Right lobe of liver (tissue), 6 donors: ENCODE measurements around the gene C6orf15. TPM values are rescaled to one million over a fixed set of nuclear protein-coding genes. Genes with fewer than 3 reads are reported as not detected.

Experiments used
- ATAC-seq, 4 donors: fragments of 200-7000 bp; cut with Tn5 transposase; one replicate each; pipeline ENCODE4 v1.9.1; 2020; ENCODE audit warnings: mild to moderate bottlenecking in 4 of 4, moderate library complexity in 4 of 4
- DNase-seq, 3 donors: peaks; one replicate each; pipeline ENCODE4 v3.0.0-alpha.2; 2020
- H3K27ac ChIP-seq, 3 donors: fragments of 200-600 bp; one replicate each; pipeline ENCODE4 v1.8.0; 2022
- H3K27me3 ChIP-seq, 2 donors: fragments of 200-600 bp; one replicate each; pipeline ENCODE4 v1.8.0; 2022
- H3K36me3 ChIP-seq, 4 donors: fragments of 200-600 bp; sonication (generic) in 1 of 4; one replicate each; pipeline versions ENCODE4 v1.5.1 to v1.8.0; 2017 to 2022; ENCODE audit warnings: control low read depth in 1 of 4
- H3K4me1 ChIP-seq, 4 donors: fragments of 200-600 bp; sonication (generic) in 1 of 4; one replicate each; pipeline versions ENCODE4 v1.5.1 to v1.8.0; 2017 to 2022; ENCODE audit warnings: control low read depth in 1 of 4
- H3K4me3 ChIP-seq, 3 donors: fragments of 200-600 bp; one replicate each; pipeline ENCODE4 v1.8.0; 2022
- H3K9me3 ChIP-seq, 4 donors: fragments of 200-600 bp; sonication (generic) in 1 of 4; one replicate each; pipeline versions ENCODE4 v1.5.1 to v1.8.0; 2017 to 2022; ENCODE audit warnings: control low read depth in 1 of 4
- POLR2A ChIP-seq: fragments of 450-650 bp; IDR thresholded peaks from one replicate; pipeline ENCODE4 v1.6.1; 2017; ENCODE audit warnings: antibody characterized with exemption, mild to moderate bottlenecking
- WGBS: methylation state at CpG from one replicate; pipeline ENCODE4 v1.1.6; 2018; ENCODE audit warnings: low coverage, low lambda C conversion rate; ENCODE audit not compliant: insufficient coverage; ENCODE audit errors: missing lambda C conversion rate; 5-methylcytosine and 5-hydroxymethylcytosine counted together
- intact Hi-C, 2 donors: fragments of 100-400 bp; cut with DNase I; formaldehyde crosslinking; loops; one replicate each; pipeline versions ENCODE4 v1.11.2 to v1.14.1; 2022
- total RNA-seq, 6 experiments: library from RNA; depleted of rRNA in 2 of 6; stranded (reverse); fragments of >200 nt in 2 of 6; fragmentation: NEBNext Ultra II Directional in 3 of 6; extraction: Animal tissue kit (Norgen Biotek cat#: 25700) in 3 of 6; gene quantifications; one replicate each; pipeline versions ENCODE4 v1.1.0 to v1.2.4, GENCODE V29; 2016 to 2023
- TF ChIP-seq, protein P1 (sequence below), 4 donors: fragments of 200-600 bp in 3 of 4; fragments of 450-650 bp in 1 of 4; IDR thresholded peaks; one replicate each; pipeline versions ENCODE4 v1.5.1 to v1.8.0; 2016 to 2022; ENCODE audit warnings: antibody characterized with exemption in 4 of 4, mild to moderate bottlenecking in 2 of 4
- donor health status: DM: no; HTN: yes; CAD: no.
- donor health status: DM: no; HTN: no; CAD: no.
- donor health status: DM: no; HTN: no; CAD: no.
- donor health status: DM: no; HTN: yes; CAD: no.
- donor health status: DM: no; HTN: yes; CAD: no.

Gene C6orf15
- total RNA-seq, 6 experiments from 2014 or later = not detected

- TF ChIP-seq, protein P1, sequence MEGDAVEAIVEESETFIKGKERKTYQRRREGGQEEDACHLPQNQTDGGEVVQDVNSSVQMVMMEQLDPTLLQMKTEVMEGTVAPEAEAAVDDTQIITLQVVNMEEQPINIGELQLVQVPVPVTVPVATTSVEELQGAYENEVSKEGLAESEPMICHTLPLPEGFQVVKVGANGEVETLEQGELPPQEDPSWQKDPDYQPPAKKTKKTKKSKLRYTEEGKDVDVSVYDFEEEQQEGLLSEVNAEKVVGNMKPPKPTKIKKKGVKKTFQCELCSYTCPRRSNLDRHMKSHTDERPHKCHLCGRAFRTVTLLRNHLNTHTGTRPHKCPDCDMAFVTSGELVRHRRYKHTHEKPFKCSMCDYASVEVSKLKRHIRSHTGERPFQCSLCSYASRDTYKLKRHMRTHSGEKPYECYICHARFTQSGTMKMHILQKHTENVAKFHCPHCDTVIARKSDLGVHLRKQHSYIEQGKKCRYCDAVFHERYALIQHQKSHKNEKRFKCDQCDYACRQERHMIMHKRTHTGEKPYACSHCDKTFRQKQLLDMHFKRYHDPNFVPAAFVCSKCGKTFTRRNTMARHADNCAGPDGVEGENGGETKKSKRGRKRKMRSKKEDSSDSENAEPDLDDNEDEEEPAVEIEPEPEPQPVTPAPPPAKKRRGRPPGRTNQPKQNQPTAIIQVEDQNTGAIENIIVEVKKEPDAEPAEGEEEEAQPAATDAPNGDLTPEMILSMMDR (IDR thresholded peaks at IDR 0.05) = no peak
- no peak for TF ChIP-seq POLR2A
- H3K4me1 ChIP-seq = no peaks in the 10 kb centered on the region
- intact Hi-C loops = no loop called here
- no peak overlapping the region for H3K4me3 ChIP-seq
- H3K36me3 ChIP-seq = no peaks in the 10 kb centered on the region
- ATAC-seq (no peak), DNase-seq (no peak)
- no peaks in the 10 kb centered on the region for H3K27me3 ChIP-seq
- 76% methylated on average over 4 of the region's 6 CpGs for WGBS
- H3K9me3 ChIP-seq = no peaks in the 10 kb centered on the region
- H3K27ac ChIP-seq = no peak overlapping the region
Measured at GRCh38 chr6:31081872-31082271, 30.5 kb downstream of the C6orf15 start.

GRCh38 chr6:31079656-31080261 is 32.6 kb downstream of the C6orf15 start:
- 24% methylated on average over 15 of the region's 22 CpGs for WGBS
- Histone ChIP-seq H3K36me3 (no peaks in the 10 kb centered on the region), H3K4me3 (no peak overlapping the region), H3K27me3 (no peaks in the 10 kb centered on the region), H3K4me1 (no peaks in the 10 kb centered on the region), H3K27ac (no peak overlapping the region), H3K9me3 (no peaks in the 10 kb centered on the region)
- TF ChIP-seq POLR2A = no peak
- TF ChIP-seq, protein P1 (IDR thresholded peaks at IDR 0.05) = peak; percentile 60 to 83 (median 76)
- DNase-seq (peak in 1 of 3 donors; percentile 46), ATAC-seq (peak; percentile 81 to 88 (median 86))
- intact Hi-C loops = no loop called here

GRCh38 chr6:31076611-31077010 is 35.8 kb downstream of the C6orf15 start:
- no peak for DNase-seq
- no peak for ATAC-seq
- H3K4me1 ChIP-seq = peaks cover 0 to 6% (median 0%) of the 10 kb centered on the region in 4 donors
- intact Hi-C loops = no loop called here
- no peak overlapping the region for H3K4me3 ChIP-seq
- TF ChIP-seq, protein P1 (IDR thresholded peaks at IDR 0.05) = no peak
- TF ChIP-seq POLR2A = no peak
- H3K27me3 ChIP-seq = no peaks in the 10 kb centered on the region
- H3K9me3 ChIP-seq = no peaks in the 10 kb centered on the region
- WGBS = 79% methylated on average over 4 of the region's 4 CpGs
- no peak overlapping the region for H3K27ac ChIP-seq
- no peaks in the 10 kb centered on the region for H3K36me3 ChIP-seq

DNA sequence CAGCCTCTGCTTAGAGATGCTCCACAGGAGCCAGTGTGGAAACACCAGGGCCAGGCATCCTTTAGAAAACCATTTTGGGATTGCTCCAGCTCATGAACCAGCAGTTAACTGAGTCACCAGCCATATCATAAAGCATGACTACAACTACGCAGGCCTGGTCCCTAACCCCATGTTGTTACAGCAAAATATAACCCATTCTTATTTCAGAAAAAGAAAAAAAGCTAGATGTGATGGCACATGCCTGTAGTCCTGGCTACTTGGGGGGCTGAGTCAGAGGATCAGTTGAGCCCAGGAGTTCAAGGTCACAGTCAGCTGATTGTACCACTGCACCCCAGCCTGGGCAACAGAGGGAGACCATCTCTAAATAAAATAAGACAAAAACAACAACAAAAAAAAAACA is 36.8 kb downstream of the C6orf15 start:
- intact Hi-C loops = no loop called here
- ATAC-seq (no peak), DNase-seq (no peak)
- H3K27ac ChIP-seq = no peak overlapping the region
- no peak overlapping the region for H3K4me3 ChIP-seq
- H3K27me3 ChIP-seq = no peaks in the 10 kb centered on the region
- peaks cover 0 to 6% (median 0%) of the 10 kb centered on the region in 4 donors for H3K4me1 ChIP-seq
- TF ChIP-seq, protein P1 (IDR thresholded peaks at IDR 0.05) = no peak
- TF ChIP-seq POLR2A = no peak
- H3K36me3 ChIP-seq = no peaks in the 10 kb centered on the region
- H3K9me3 ChIP-seq = no peaks in the 10 kb centered on the region
- WGBS = 100% methylated on average over 1 of the region's 1 CpG
